Urinary bladder (tissue), 4 donors: ENCODE measurements around the gene MIEN1. TPM values are rescaled to one million over a fixed set of nuclear protein-coding genes. Genes with fewer than 3 reads are reported as not detected.
A peak's percentile ranks its signal among the peaks of the same experiment; 100 is the strongest.
"Not testable (repeated sequence)": the region's sequence is repeated elsewhere in the genome, so short reads cannot be mapped to it uniquely, and the experiment has no call there.

Source experiments
- DNase-seq: peaks from one replicate; pipeline ENCODE4 v3.0.0-alpha.2; 2015; ENCODE audit errors: extremely low spot score
- H3K27ac ChIP-seq: one replicate; pipeline ENCODE4 v1.5.1; 2013; ENCODE audit warnings: low read depth, mild to moderate bottlenecking, moderate library complexity
- H3K36me3 ChIP-seq: one replicate; pipeline ENCODE4 v1.6.1; 2013; ENCODE audit warnings: mild to moderate bottlenecking, moderate library complexity; ENCODE audit not compliant: insufficient read depth
- H3K4me1 ChIP-seq: one replicate; pipeline ENCODE4 v1.6.1; 2013; ENCODE audit warnings: mild to moderate bottlenecking, moderate library complexity; ENCODE audit not compliant: insufficient read depth
- H3K4me3 ChIP-seq: one replicate; pipeline ENCODE4 v1.5.1; 2013; ENCODE audit warnings: low read depth, low read length
- WGBS: extraction: QIAGEN DNeasy Blood & Tissue Kit; methylation state at CpG from one replicate; pipeline ENCODE4 v1.1.7; 2013; 5-methylcytosine and 5-hydroxymethylcytosine counted together
- polyA plus RNA-seq: library from polyadenylated mRNA; stranded (reverse); fragments of 200-250 nt; gene quantifications from one replicate; pipeline ENCODE4 v1.2.3, GENCODE V29; 2013
- total RNA-seq: library from RNA; depleted of rRNA; stranded (reverse); fragments of >200 nt; gene quantifications from one replicate; pipeline ENCODE4 v1.2.3, GENCODE V29; 2014
- donor health status: healthy with polysubstance abuse.
- donor health status: healthy.

The MIEN1 gene
- total and polyA plus RNA-seq, 2 donors = 7.9 to 60.5 TPM

DNA sequence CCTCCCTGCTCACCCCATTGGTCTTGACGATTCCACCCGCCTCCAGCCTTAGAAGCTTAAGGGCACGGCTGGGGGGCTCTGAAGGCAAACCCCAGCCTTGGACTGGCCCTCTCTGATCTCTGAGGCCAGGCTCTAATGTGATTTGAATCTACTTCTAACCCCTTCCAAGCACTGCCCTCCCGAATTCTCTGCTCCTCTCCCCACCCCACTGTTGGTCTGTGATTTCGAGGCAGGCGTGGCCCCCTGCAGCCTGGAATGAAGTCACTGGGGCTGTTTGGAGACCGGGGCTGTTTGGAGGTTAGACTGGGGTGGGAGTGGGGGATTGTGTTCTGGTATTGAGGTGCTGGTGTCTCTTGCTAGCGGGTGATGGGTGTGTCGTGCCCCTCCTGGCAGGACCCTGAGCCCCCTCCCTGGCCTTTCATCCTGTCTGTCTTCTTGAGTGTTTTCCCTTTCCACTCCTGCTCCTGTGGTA, 9.6 kb upstream of the MIEN1 start:
- 30% methylated on average over 9 of the region's 9 CpGs for WGBS
- peak overlapping the region; percentile 79 for H3K27ac ChIP-seq
- H3K4me3 ChIP-seq = no peak overlapping the region

DNA sequence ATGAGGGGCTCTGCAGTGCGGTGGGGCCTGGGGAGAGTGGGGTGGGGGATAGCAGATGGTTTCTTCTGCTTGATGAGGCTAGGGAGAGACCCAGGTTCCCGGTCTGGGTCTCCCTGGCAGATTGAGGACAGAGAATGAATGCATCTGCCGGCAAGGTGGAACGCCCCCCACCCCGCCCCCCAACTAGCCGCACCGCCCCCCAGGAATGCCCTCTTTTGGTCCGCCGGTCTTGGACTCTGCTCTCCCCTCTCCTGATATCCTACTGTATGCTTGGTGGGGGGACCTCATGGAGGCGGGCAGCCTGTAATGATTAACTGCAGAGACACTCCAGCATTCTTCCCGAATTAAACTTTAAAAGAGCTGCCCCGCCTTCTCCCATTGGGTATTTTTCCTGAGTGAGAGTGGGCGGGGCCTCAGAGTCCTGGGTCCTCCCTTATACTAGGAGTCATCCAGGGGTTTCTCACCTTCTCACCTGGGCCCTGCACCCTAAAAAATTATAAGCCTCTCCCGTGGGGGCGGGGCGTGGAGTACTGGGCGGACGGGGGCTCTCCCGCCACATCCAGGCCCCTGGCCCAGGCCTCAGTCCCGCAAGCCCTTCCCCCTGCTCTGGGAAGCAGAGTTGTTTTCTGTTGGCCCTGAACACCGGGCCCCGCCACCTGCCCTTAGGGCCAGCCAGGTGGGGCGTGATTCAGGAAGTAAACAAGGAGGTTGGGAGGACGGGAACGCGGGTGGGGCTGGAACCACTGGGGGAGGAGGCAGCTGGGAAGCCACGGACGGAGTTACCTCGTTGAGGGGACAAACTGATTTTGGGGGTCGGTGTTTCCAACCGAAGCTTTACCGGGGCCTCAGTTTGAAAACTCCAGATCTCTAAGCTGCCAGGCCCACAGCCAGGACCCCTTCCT, 8.9 kb upstream of the MIEN1 start:
- no peaks in the 10 kb centered on the region for H3K36me3 ChIP-seq
- H3K4me1 ChIP-seq = no peaks in the 10 kb centered on the region
- peak overlapping the region; percentile 23 for H3K4me3 ChIP-seq
- H3K27ac ChIP-seq = peak overlapping the region; percentile 79
- WGBS = 7% methylated on average over 32 of the region's 32 CpGs
- no peak for DNase-seq

More for the DNA sequence above, 9.6 kb upstream of the MIEN1 start:
- no peak for DNase-seq
- no peaks in the 10 kb centered on the region for H3K36me3 ChIP-seq
- H3K4me1 ChIP-seq = no peaks in the 10 kb centered on the region

DNA sequence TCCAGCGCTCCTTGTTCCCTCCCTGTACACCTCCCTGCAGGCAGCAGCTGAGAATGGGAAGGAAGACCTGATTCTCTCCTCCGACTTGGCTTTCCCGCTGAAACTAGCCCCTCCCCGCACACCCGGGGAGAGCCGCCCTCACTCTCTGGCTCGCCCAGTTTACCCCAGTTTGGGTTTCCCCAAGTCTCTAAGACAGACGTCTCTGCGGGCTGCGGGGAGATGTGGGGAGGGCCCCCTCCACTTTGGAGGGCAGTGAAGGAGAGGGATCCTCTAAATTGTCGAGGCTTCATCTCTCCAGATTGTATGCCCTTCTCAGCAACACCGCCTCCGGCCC, 8.2 kb upstream of the MIEN1 start:
- H3K27ac ChIP-seq = peak overlapping the region; percentile 63
- DNase-seq = no peak
- H3K4me3 ChIP-seq = peak overlapping the region; percentile 23
- H3K4me1 ChIP-seq = no peaks in the 10 kb centered on the region
- 2% methylated on average over 13 of the region's 13 CpGs for WGBS
- no peaks in the 10 kb centered on the region for H3K36me3 ChIP-seq

DNA sequence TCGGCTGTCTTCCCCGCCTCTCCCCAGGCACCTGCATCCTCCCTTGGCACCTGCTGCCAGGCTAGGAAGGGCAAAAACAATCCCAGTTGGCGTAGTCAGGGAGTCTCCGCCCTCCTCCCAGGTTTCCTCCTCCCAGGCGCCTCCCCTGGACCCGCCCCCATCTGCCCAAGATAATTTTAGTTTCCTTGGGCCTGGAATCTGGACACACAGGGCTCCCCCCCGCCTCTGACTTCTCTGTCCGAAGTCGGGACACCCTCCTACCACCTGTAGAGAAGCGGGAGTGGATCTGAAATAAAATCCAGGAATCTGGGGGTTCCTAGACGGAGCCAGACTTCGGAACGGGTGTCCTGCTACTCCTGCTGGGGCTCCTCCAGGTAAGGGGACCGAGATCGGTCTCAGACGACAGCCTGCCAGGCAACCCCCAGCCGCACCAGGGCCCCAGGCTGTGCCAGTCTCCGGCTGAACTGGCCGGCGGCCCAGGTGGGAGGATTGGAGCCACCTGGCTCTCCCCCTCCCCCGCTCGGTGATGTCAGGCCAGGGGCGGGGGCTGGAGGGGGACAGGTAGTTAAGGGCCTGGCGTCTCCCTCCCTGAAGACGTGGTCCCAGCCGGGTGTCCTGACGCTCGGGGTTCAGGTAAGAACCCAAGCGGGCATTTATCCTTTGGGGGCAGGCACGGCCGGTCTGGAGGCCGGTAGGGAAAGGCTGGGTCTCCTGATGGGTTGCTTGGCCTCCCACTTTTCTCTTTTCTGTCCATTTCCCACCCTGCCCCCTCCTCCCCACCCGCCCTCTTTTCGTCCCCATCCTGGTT, 7.6 kb upstream of the MIEN1 start, which contains the start of gene GRB7:
Gene GRB7 (plus strand): TSS at position 179 of the 808 bp plus-strand sequence. CDS start 4,364 bp downstream, outside the sequence.
- Histone ChIP-seq H3K4me3 (peak within 1 kb of the TSS; percentile 23), H3K27ac (peak within 1 kb of the TSS; percentile 63), H3K36me3 (no peaks in the 10 kb centered on the region), H3K4me1 (no peaks in the 10 kb centered on the region)
- 7% methylated on average over 34 of the region's 34 CpGs for WGBS
- no peak for DNase-seq

DNA sequence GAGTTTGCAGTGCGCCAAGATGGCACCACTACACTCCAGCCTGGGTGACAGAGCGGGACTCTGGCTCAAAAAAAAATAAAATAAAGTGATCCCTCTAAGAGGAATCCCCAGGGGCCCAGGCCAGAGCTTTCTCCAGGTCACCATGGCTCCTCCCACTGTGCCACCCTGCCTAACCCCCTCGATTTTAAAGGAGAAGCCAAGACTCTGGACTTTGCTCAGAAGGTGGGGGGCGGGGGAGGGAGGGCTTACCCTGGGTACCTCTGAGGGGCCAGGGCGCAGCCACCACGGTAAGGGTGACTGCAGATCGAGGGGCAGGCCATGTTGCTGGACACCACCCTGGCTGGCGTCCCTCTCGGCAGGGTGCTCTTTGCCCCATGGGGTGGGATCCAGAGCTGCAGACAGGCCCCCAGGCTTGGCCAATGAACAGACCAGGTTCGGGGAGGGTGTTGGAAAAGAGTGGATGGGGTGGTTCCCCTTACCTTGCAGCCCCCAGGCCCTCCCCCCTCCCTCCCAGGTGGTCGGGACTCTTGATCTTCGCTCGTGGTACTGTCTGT, 7.0 kb upstream of the MIEN1 start:
- no peak overlapping the region for H3K4me3 ChIP-seq
- DNase-seq = no peak
- WGBS = 53% methylated on average over 13 of the region's 13 CpGs
- no peaks in the 10 kb centered on the region for H3K4me1 ChIP-seq
- H3K36me3 ChIP-seq = no peaks in the 10 kb centered on the region
- H3K27ac ChIP-seq = peak overlapping the region; percentile 35

DNA sequence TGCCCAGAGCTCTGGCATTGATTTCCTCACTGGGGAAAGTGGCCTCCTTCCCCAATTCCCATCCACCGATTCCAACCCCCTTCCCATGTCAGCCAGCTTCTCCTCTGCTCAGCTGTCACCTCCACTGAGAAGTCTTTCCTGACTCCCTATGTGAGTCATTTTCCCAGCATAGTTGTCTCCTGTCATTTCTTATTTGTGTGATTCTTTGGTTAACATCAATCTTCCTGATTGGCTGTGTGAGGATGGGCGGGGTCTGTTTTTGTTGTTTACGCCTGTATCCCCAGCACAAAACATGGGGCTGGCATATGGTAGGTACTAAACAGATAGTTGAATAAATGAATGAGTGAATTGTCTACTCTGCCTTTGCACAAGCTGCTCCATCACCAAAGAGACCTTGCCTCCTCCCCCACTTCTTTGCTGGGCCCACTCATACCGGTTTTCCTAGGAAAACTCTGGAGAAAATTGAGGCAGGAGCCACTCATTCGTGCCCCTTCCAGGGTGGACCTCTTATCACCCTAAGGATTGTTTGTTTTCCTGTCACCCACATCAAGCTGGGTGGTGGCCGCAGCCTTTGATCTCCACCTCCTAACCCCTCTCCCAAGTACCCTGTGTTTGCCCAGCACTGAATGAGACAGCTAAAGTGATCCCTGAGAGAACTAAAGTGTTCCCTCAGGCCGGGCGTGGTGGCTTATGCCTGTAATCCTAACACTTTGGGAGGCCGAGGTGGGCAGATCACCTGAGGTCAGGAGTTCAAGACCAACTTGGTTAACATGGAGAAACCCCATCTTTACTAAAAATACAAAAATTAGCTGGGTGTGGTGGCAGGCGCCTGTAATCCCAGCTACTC, 6.2 kb upstream of the MIEN1 start:
- no peak overlapping the region for H3K27ac ChIP-seq
- 70% methylated on average over 10 of the region's 10 CpGs for WGBS
- H3K4me3 ChIP-seq = no peak overlapping the region
- DNase-seq = no peak
- H3K4me1 ChIP-seq = no peaks in the 10 kb centered on the region
- H3K36me3 ChIP-seq = no peaks in the 10 kb centered on the region

DNA sequence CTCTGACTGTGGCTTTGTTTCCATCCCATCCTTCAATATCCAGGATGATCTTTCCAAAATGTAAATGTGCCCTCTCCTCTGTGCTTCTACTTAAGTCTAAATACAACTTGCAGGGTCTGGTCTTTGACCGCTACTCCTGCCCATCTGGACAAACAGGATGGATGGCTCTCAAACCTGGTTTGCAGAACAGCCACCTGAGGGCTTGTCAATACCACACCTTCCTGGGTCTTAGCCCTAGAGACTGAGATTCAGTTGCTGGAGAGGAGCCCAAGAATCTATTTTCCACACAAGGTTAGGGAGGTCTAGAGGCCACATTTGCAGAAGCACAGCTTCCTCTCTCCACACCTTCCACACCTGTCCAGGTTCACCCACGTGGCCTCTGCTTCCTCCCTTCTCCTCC, 5.5 kb upstream of the MIEN1 start:
- WGBS = 59% methylated on average over 2 of the region's 2 CpGs
- DNase-seq = no peak
- Histone ChIP-seq H3K4me1 (no peaks in the 10 kb centered on the region), H3K27ac (no peak overlapping the region), H3K36me3 (no peaks in the 10 kb centered on the region), H3K4me3 (no peak overlapping the region)

DNA sequence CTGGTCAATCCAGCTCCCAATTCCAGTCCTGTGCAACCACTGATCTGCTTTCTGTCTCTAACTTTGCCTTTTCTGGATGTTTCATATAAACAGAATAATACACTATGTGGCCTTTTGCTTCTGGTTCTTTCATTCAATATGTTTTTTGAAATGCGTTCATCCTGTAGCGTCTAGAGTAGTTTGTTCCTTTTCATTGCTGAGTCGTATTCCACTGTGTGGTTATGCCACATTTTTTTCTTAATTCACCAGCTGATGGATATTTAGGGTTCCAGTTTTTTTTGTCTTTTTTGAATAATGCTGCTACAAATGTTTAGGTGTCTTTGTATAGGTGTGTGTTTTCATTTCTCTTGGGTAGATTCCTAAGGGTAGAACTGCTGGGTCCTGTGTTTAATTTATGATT, 2.3 kb upstream of the MIEN1 start:
- no peaks in the 10 kb centered on the region for H3K4me1 ChIP-seq
- no peaks in the 10 kb centered on the region for H3K36me3 ChIP-seq
- no peak for DNase-seq
- WGBS = 95% methylated on average over 3 of the region's 3 CpGs
- H3K27ac ChIP-seq = no peak overlapping the region
- no peak overlapping the region for H3K4me3 ChIP-seq

DNA sequence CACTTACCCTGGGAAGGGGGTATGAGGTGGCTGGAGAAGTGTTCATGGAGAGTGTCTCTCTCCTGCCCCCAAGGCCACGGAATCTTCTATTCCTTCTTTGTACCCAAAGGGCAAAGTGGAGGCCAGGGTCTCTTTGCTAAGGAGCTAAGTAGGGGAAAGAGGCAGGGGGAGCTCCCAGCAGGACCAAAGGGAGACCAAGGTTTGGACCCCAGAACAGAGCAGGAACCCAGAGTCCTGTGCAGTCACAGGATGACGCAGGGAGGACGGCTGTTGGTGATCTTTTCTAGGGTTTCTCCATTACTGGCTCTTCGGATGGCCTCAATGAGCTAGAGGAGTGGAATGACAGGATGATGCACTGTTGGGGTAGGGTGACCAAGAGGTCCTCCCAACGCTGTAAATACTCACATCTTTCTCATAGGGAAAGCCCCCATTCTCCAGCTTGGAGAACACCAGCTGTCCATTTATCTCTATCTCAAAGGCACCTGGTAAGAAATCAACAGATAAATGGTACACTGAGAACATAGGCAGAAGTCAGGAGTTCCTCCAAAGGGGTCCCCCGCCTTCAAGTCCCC, 966 bp downstream of the MIEN1 start:
- no peaks in the 10 kb centered on the region for H3K36me3 ChIP-seq
- DNase-seq = no peak
- WGBS = 71% methylated on average over 6 of the region's 6 CpGs

DNA sequence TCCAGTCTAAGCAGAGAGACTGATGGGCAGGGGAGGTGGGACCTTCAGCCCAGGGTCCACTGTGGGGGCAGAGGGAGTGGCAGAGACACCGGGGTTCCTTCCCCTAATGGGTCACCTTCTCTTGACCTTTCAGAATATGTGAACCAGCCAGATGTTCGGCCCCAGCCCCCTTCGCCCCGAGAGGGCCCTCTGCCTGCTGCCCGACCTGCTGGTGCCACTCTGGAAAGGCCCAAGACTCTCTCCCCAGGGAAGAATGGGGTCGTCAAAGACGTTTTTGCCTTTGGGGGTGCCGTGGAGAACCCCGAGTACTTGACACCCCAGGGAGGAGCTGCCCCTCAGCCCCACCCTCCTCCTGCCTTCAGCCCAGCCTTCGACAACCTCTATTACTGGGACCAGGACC, 2.8 kb downstream of the MIEN1 start:
- no peak for DNase-seq
- H3K27ac ChIP-seq = no peak overlapping the region
- no peaks in the 10 kb centered on the region for H3K4me1 ChIP-seq
- H3K4me3 ChIP-seq = no peak overlapping the region
- no peaks in the 10 kb centered on the region for H3K36me3 ChIP-seq
- 77% methylated on average over 10 of the region's 10 CpGs for WGBS

More for the DNA sequence above, 966 bp downstream of the MIEN1 start:
- Histone ChIP-seq H3K27ac (peak overlapping the region; percentile 95), H3K4me1 (no peaks in the 10 kb centered on the region), H3K4me3 (peak overlapping the region; percentile 65)

DNA sequence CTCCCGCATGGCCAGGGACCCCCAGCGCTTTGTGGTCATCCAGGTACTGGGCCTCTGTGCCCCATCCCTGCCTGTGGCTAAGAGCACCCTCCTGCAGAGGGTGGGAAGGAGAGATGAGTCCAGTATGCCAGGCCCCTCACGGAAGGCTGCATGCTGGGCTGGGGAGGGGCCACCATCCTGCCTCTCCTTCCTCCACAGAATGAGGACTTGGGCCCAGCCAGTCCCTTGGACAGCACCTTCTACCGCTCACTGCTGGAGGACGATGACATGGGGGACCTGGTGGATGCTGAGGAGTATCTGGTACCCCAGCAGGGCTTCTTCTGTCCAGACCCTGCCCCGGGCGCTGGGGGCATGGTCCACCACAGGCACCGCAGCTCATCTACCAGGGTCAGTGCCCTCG, 3.7 kb downstream of the MIEN1 start:
- no peak overlapping the region for H3K27ac ChIP-seq
- no peaks in the 10 kb centered on the region for H3K36me3 ChIP-seq

DNA sequence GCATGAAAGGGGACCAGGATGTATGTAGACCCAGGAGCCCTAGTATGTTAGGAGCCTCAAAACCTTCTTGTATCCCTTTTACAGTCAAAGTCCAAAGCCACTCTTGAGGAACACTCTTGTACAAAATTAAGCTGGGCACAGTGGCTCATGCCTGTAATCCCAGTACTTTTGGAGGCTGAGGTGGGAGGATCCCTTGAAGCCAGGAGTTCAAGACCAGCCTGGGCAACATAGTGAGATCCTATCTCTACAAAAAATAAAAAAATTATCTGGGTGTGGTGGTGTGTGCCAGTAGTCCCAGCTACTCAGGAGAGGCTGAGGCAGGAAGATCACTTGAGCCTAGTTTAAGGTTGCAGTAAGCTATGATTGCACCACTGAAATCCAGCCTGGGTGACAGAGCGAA, 4.4 kb downstream of the MIEN1 start:
- 98% methylated on average over 1 of the region's 1 CpG for WGBS
- H3K4me1 ChIP-seq, H3K27ac ChIP-seq, H3K4me3 ChIP-seq, H3K36me3 ChIP-seq, DNase-seq: not testable (repeated sequence)

More for the DNA sequence above, 3.7 kb downstream of the MIEN1 start:
- Histone ChIP-seq H3K4me3 (no peak overlapping the region), H3K4me1 (no peaks in the 10 kb centered on the region)
- WGBS = 87% methylated on average over 9 of the region's 9 CpGs
- DNase-seq = no peak
